ENCODE results near the gene PRDX2.

Gene PRDX2

DNA sequence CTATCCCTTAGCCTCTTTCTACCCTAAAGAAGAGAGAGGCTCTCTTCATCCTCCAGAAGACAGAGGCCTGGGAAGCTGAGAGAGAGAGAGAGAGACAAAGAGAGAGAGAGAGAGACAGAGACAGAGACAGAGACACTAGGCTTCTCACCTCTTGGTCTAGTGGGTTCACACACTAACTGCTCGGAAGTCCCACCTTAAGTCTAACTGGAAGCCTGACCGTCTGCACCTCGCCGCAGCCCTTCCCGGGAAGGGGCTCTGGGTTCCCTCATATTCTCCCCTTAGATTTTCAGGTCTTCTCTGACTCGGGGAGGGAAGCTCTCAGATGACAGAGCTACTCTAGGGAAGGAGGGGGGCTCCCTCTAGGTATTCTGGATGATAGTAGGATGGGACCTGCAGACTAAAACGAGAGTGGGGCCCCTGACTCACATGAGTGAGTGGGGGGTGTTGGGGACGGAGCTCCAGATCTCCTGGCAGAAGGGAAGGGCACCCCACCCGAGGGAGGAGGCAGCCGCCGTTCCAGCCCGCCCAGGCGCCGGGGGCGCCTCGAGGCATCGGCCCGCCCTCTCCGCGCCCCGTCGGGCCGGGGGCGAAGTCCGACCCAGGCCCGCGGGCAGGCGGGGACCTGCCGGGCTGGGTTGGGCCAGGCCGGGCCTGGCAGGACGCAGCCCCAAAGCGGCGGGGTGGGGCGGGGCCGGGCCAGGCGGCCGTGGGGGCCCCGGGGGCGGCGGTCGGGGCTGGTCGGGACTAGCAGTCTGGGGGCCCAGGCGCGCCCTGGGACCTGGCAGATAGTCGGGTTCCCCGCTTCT is 12.3 kb downstream of the PRDX2 start:
- TF ChIP-seq, protein P1, sequence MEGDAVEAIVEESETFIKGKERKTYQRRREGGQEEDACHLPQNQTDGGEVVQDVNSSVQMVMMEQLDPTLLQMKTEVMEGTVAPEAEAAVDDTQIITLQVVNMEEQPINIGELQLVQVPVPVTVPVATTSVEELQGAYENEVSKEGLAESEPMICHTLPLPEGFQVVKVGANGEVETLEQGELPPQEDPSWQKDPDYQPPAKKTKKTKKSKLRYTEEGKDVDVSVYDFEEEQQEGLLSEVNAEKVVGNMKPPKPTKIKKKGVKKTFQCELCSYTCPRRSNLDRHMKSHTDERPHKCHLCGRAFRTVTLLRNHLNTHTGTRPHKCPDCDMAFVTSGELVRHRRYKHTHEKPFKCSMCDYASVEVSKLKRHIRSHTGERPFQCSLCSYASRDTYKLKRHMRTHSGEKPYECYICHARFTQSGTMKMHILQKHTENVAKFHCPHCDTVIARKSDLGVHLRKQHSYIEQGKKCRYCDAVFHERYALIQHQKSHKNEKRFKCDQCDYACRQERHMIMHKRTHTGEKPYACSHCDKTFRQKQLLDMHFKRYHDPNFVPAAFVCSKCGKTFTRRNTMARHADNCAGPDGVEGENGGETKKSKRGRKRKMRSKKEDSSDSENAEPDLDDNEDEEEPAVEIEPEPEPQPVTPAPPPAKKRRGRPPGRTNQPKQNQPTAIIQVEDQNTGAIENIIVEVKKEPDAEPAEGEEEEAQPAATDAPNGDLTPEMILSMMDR (IDR thresholded peaks at IDR 0.05; ENCODE audit: low read depth, low read length): no peak
- peak overlapping the region; percentile 91 for H3K4me3 ChIP-seq (ENCODE audit: low read depth, low read length)

DNA sequence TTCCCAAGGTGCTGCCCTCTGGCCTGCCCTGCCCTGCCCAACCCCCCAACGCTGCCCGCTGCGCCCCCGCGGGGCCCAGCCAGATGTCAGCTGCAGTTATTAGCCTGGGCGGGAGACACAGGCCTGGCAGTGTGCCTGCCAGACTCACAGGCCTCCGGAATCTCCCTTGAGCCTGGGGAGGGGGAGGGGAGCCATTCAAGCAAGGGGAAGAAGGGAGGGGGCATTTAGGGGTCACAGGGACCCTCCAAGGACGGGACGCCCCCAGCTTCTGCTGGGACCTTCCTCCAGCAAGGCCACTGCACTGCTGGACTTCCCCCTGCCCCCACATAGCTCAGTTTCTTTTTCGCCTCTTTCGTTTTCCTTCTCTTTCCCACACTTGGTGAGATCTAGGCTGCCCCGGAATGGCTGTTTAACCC is 12.9 kb downstream of the PRDX2 start:
- TF ChIP-seq, protein P1 (IDR thresholded peaks at IDR 0.05; ENCODE audit: low read depth, low read length): no peak
- H3K4me3 ChIP-seq (ENCODE audit: low read depth, low read length): peak overlapping the region; percentile 54

DNA sequence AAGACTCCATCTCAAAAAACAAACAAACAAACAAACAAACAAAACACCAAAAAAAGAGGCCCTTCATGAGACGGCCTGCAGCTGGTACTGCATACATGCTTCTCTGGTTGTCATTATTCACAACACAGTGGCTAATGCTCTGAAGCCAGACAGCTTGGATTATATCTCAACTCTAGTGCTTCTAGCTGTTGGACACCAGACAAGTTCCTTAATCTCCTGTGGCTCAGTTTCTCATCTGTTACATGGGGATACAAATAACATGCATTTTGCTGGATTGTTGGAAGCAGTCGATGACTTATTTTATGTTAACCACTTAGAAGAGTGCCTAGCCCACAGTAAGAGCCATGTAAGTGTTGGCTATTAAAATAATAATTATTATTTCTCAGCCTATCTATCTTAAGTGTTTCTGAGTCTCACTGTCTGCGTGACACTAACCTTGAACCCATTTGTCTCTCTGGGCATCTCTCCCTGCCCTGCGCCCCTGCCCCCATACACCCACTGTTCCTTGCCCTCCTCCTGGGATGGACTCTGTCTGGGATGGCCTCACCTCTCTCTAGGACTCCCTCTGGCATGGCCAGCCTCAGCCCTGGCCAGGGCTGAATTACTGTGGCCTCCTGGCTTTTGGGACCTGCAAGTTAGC is 13.4 kb downstream of the PRDX2 start:
- peak overlapping the region; percentile 54 for H3K4me3 ChIP-seq (ENCODE audit: low read depth, low read length)

DNA sequence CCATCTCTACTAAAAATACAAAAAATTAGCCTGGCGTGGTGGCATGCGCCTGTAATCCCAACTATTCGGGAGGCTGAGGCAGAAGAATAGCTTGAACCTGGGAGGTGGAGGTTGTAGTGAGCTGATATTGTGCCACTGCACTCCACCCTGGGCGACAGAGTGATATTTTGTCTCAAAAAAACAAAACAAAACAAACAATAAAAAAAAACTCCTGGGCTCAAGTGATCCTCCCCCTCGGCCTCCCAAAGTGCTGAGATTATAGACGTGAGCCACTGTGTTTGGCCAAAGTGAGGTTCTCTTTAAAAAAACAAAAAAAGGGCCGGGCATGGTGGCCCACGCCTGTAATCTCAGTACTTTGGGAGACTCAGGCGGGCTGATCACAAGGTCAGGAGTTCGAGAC is 14.1 kb downstream of the PRDX2 start:
- no peak overlapping the region for H3K4me3 ChIP-seq (ENCODE audit: low read depth, low read length)
- TF ChIP-seq, protein P1 (IDR thresholded peaks at IDR 0.05; ENCODE audit: low read depth, low read length): no peak

More for the DNA sequence above, 13.4 kb downstream of the PRDX2 start:
- TF ChIP-seq, protein P1 (IDR thresholded peaks at IDR 0.05; ENCODE audit: low read depth, low read length): no peak

DNA sequence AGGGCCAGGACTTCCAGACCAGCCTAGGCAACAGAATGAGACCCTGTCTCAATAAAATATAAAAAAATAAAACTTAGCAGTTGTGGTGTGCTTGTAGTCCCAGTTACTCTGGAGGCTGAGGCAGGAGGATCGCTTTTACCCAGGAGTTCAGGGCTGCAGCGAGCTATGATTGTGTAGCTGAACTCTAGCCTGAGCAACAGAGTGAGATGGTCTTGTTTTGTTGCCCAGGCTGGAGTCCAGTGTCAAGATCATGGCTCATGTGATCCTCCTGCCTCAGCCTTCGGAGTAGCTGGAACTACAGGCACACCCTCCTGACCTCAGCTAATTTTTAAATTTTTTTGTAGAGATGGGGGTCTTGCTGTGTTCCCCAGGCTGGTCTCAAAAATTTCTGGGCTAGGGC is 14.6 kb downstream of the PRDX2 start:
- H3K4me3 ChIP-seq (ENCODE audit: low read depth, low read length): no peak overlapping the region
- TF ChIP-seq, protein P1 (IDR thresholded peaks at IDR 0.05; ENCODE audit: low read depth, low read length): no peak

DNA sequence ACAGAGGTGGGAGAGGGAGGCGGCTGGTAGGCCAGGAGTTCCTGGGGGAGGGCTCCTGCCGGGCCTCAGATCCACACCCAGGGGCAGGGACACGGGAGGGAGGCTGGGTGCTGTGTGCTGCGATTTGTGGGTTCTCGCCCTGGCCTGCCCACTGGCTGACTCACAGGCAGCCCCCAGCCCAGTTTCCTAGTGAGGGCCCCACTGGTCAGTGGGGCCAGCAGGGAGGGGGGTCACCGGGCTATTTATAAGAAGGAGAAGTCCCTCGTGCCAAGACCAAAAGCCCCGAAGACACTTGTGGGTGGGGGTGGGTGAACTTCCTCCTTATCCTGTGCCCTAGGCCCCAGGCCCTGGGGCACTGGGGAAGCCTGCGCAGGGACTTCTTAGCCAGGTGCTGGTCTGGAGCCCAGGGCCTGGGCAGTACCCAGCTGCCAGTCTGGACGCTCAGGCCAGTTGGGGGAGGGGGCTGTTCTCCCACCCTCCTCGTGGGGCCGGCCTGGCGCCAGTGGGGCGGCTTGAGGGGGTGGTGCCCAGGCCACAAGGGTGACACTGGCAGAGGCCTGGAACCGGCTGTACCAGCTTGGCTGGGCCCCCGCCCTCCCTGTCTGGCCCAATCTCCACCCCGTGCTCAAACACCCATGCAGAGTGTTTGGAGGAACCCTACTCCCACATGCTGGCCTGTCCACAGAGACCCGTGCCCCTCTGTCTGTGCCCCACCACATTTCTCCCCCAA is 15.3 kb downstream of the PRDX2 start:
- TF ChIP-seq, protein P1 (IDR thresholded peaks at IDR 0.05; ENCODE audit: low read depth, low read length): no peak
- no peak overlapping the region for H3K4me3 ChIP-seq (ENCODE audit: low read depth, low read length)
